Caki2 (cell line): Measurements from ENCODE around the gene KLHL29. TPM values are rescaled to one million over a fixed set of nuclear protein-coding genes. Genes with fewer than 3 reads are reported as not detected.
"Not testable (repeated sequence)": the region's sequence is repeated elsewhere in the genome, so short reads cannot be mapped to it uniquely, and the experiment has no call there.

Source experiments
- DNase-seq: peaks from one replicate; pipeline ENCODE4 v3.0.0-alpha.2; 2015; ENCODE audit warnings: low read depth
- in situ Hi-C: cut with HindIII; loops from 2 replicates; pipeline ENCODE4 v1.10.0; 2016; ENCODE audit warnings: low sequenced_read_pairs, low pct_unique_long_range_greater_than_20kb, mixed read lengths
- total RNA-seq: library from RNA; depleted of rRNA; stranded (reverse); fragments of >200 nt; shearing (Covaris generic); gene quantifications from 2 replicates; pipeline ENCODE4 v1.2.3, GENCODE V29; 2014; ENCODE audit warnings: low replicate concordance

Gene KLHL29
- total RNA-seq, 1 experiment from 2014 or later, result 1.4 TPM

DNA sequence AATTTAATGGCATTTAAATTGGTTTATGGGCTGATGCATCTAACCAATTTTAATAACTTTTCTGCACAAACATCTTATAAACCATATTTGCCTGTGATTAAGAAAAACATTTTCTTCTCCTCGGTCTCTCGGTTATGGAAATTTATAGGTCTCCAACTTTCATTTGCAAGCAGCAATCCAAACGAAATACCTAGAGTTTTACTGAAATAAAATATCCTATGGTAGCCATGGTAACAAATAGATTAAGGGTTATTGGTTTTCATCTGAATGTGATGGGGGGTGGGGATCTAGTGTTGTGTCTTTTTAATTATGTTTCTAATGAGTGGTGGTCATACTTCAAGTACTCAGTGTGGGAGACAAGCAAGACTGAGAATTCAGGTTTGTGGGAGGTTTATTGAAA, 2.9 kb downstream of the KLHL29 start:
- in situ Hi-C loops, result no loop called here
- no peak for DNase-seq

DNA sequence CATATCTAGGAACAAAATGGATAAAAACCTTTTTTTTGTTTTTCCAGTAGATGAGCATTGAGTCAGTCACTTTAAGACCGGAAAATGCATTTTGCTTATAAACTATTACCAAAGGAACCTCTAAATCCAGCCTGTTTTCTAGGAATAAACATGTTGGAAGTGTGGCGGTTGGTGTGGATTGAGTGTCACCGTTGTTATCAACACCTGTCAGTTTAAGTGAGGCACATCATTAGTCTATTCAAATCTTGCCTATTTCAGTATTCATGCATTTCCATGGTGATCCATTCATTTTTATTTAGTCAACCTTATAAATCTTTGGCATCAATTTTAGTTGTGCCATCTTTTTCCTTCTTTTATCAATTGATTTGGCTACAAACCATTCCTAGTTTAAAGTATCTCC, 3.3 kb downstream of the KLHL29 start:
- in situ Hi-C loops, result no loop called here

DNA sequence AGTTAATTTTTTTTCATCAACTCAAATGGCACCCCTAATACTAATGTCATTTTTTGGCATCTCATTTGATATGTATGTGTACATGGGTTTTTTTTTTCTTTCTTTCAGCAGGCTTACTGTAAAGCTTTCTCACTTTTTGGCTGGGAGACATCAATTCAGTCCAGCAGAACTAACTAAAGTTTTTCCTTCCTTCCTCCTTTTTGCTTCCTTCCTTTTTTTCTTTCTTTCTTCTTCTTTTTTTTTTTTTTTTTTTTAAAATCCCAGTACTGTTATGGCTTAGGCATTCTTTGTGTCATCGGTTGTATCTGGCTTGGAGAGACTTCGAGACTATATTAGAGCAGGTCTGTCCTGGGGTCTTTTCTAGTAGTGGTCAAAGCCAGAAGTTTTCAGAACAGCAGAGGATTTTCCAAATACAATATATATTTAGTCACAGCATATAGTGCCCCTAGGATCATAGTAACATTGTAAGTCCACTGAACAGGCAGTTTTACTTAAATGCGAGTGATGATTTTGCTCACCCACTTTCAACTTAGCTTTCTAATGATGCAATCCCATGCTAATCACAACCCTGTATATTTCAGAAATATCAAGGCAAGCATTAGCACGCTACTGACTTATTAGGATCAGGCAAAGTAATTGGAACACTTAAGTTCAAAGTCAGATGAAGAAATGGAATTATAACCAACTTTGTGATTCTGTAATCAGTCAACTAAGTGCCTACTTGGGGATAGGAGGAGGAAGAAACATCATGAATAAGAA, 4.0 kb downstream of the KLHL29 start:
- in situ Hi-C loops, result no loop called here
- no peak for DNase-seq

More for the DNA sequence above, 3.3 kb downstream of the KLHL29 start:
- DNase-seq, result no peak

DNA sequence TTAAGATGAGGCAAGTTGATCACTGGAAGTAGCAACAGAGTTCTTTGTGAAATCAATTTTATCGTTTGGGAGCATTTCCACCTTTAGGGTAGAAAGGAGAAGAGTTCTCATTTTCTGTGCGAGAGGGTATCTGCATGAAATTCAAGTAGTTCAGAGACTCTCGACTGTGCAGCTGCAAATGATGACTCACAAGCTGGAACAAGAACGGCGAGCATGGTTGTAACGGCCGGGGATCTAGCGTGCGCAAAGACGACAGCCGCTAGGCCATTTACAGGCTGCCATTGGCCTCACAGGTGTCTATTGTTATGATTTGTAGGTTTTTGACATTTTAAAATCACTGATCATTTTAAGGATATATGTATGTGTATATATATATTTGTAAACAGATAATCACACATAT, 5.2 kb downstream of the KLHL29 start:
- DNase-seq, result no peak
- in situ Hi-C loops, result no loop called here

DNA sequence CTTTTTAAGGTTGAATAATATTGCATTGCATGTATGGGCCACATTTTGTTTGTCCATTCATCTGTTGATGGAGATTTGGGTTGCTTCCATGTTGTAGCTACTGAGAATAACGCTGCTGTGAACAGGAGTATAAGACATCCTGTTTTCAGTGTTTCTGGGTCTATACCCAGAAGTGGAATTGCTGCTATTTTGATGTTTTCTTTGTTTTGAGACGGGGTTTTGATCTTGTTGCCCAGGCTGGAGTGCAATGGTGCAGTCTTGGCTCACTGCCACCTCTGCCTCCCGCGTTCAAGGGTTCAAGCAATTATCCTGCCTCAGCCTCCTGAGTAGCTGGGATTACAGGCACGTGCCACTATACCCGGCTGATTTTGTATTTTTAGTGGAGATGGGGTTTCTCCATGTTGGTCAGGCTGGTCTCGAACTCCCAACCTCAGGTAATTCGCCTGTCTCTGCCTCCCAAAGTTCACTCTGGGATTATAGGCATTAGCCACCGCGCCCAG, 6.3 kb downstream of the KLHL29 start:
- DNase-seq, in situ Hi-C loops: not testable (repeated sequence)

DNA sequence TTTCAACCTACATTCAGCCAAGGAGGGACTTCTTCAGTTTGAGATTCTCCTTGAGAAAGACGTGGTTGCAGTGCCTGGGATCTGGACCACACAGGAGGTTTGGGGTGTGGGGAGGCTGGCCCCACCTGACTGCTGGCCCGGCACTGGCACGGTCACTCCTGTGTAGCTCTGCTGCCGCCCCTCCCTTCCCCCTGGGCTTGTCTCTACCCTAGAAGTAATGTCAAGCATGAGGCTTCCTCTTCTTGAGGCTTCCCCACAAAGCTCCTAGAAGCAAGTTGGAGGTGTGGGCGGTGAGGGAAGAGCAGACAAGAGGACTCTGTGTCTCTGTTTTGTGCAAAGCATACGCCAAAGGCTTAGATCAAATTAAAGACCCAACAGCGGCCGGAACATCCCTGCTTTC, 8.7 kb downstream of the KLHL29 start:
- DNase-seq, result no peak
- in situ Hi-C loops, result no loop called here

DNA sequence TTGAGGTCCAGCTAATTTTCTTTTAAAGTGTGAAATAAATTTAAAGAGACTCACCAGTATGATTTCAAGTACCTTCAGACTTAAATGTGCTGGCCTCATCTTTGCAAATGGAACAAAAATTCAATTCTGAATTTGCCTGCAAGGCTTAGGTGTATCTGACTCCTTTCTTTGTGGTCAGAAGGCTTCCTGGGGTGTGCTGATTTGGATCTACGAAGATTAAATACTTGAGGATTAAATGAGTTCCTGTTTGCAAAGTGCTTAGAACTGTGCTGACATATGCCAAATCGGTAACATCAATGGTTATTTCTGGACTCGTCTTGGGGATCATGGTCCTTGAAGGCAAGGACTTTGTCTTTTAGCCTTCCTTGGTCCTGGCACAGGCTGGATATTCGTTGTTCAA, 9.7 kb downstream of the KLHL29 start:
- in situ Hi-C loops, result no loop called here
- DNase-seq, result no peak

DNA sequence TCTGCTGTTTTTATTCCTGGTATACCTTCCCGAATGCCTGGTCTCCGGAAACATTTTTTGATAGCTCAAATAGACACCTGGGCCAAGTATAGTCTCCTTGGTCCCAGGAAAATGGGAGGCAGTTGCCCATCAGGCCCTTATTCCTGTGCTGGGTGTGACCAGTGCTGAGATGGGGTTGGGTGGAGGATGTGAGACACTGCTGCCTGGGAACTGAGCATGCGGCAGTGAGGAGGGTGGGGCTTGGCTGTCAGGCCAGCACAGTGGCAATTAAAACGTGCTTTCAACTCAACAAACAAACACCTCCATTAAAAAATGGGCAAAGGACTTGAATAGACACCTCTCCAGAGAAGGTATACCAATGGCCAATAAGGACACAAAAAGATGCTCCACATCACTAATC, 12.5 kb downstream of the KLHL29 start:
- no peak for DNase-seq
- in situ Hi-C loops, result no loop called here

DNA sequence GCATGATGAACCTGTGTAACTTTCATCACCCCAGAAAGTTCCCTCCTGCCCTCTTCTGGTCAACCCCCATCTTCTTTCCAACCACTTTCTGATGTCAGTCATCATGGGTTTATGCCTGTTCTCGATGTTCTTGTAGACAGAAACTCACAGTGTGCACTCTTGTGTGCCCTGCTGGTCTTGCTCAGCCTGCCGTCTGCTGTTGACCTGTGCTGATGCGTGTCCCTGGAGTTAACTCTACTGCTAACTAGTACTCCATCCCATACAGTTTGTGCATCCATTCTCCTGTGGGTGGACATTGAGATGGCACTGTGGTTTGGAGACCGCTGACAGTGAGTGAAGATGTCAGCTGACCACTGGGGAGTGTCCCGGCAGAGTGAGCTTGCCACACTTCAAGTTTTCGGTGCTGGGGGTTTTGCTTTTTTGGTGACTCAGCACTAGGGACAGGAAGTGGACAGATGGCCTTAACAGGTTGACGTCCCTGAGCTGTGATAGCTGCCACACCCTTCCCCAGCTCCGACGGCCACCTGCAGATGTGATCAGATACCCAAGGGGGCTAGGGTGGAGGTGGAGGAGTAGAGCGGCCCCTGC, 14.8 kb downstream of the KLHL29 start:
- in situ Hi-C loops, result no loop called here
- no peak for DNase-seq

DNA sequence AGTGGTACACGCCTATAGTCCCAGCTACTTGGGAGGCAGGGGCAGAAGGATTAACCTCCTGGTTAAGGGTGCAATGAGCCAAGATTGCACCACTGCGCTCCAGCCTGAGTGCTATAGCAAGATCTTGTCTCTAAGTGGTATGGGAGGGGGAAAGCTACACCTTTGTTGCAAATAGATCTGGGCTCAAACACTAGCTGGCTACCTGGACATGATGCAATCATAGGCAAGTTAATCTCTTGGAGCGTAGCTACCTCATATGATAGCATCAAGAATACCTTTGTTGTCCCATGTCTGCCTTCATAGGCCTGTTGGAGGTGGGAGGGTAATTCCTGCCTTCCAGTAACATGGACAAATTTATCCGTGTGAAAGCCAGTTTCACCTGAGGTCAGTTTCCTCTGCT, 15.7 kb downstream of the KLHL29 start:
- no peak for DNase-seq
- in situ Hi-C loops, result no loop called here

DNA sequence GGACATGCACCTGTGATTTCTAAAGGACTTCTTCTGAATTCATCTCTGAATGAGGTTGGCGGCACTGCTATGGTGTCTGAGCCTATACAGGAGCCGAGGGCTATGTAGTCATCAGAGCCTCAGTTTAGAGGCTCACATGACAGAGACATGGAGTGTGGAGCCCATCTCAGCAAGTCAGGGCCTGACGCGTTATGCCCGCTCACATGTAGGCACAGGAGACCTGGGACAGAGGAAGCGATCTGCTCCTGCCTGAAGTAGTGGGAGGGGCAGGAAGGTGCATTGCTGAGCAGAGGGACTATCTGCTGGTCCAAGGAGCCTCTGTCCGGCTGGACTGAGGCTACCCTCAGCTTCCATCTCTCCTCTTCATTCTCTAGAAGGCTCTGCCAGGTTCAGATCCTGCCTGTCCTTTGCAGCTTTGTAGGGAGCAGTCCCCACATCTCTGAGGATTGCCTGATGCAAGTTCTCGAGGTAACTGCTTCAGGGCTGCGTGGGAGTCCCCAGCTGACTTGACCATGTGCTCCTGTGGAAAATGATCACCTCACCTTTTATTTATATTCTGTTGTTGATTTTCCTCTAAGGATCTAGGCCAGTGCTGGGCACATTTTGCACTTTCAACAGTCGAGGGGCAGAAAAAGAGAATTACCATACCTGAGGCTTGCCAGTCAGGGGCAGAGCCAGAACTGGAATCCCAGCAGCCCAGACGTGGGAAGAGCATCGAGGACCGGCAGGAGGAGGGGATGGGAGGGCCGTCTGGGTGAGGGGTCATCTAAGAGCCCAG, 16.6 kb downstream of the KLHL29 start:
- no peak for DNase-seq
- in situ Hi-C loops, result no loop called here

DNA sequence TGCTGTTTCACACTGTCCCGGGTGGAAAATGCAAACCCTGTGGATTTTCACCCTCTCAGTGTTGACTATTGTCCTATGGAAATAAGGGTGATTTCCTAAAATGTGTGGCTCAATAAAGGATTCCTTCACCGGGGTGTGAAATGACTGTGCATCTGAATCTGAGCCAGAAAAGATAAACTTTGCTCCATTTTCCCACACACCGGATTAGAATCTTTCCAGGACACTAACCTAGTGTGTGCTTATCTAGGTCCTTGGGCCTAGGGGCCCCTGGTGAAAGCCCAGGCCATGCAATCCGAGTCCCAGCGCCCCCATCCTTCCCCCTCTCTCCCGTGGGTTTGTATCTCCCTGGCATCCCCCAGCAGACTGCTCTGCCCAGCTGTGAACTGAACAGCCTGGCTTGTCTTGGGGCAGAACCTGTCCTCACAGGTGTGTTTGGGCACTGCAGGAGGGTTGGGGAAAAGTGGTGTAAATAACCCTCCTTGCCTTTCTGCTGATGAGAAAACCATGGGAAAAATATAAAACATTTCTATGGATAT, 17.3 kb downstream of the KLHL29 start:
- DNase-seq, result no peak
- in situ Hi-C loops, result no loop called here

DNA sequence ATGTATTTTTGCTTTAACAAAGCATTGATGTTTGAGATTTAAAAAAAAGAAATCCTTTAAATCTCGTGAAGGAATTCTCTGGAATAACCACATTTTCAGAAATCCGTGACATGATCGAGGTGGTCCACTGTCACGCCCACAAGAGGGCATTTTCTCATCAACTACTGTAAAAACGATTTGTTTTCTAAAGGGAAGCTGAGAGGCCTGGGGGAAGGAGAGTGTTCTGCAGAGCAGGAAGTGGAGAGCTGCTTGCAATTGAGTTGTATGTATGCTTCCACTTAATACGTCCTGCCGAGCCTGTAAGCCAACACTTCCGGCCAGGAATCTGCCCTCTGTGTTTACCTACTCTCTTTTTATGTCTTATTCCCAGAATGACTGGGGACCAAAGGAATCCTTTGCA, 19.4 kb downstream of the KLHL29 start:
- DNase-seq, result peak; percentile 34
- in situ Hi-C loops, result no loop called here

DNA sequence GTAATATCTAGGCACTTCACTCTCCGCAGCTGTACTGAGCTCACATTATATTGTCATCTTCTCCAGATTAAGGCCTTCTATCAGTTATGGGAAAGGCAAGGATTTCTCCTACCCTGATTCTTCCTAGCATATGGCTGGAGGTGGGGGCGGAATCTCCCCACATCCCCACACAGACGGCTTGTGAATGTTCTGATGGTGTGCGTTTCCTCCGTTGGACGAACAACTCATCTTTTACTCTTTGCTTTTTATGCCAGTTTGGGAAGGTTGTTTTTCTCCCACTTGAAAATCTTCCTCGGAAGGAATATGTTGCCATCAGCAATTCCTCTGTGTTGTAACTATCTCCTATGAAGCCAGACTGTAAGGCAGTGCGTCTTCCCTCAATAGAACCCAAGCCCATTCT, 24.3 kb downstream of the KLHL29 start:
- in situ Hi-C loops, result no loop called here
- no peak for DNase-seq

DNA sequence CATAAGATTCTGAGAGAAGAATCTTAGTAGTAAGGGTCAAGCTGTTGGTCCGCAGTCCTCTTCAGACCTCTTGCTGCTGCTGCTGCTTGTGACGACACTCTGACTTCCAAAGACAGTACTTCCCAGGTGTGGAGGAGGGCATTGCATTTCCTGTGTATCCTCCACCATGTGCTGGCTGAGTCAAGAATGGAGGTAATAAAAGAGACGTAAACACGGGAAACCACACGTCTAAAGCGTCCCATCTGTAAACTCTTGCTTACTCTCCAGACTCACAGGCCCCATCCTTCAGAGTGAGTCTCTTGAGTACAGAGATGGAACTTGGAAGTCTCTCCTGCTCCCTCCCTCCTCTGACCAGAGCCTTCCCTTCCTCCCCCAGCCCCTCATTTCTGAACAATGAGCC, 25.6 kb downstream of the KLHL29 start:
- DNase-seq, result no peak

DNA sequence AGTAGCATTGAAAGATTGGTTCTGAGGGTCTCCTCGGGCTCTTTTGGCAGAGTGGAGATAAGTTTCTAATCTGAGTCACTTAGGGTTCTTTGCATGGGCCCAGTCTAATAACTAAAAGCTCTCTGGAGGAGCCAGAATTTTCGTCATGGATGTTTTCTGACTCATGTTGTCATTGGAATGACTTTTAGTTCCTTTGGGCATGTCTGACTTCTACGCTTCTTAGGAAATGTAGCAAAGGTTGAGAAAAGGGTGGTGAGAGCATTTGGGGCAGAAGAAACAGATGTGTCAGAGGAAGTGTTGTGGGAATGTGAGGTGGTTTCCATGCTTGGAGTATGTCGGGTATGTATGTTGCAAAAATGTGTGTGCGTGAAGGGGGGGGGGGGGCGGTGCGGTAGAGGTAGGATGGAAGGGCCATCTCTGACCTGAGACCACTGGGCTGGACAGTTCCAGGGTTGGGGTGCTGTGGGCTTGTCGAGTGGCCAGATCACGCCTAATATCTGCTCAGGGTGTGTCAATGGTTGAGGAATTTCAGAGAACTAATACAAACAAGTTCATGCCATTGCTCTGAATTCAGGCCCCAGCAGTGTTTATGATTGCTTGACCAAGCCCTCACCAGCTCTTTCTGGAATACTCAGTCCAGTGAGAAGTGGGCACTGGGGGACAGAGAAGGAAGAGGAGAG, 26.9 kb downstream of the KLHL29 start:
- in situ Hi-C loops, result no loop called here

More for the DNA sequence above, 25.6 kb downstream of the KLHL29 start:
- in situ Hi-C loops, result no loop called here

DNA sequence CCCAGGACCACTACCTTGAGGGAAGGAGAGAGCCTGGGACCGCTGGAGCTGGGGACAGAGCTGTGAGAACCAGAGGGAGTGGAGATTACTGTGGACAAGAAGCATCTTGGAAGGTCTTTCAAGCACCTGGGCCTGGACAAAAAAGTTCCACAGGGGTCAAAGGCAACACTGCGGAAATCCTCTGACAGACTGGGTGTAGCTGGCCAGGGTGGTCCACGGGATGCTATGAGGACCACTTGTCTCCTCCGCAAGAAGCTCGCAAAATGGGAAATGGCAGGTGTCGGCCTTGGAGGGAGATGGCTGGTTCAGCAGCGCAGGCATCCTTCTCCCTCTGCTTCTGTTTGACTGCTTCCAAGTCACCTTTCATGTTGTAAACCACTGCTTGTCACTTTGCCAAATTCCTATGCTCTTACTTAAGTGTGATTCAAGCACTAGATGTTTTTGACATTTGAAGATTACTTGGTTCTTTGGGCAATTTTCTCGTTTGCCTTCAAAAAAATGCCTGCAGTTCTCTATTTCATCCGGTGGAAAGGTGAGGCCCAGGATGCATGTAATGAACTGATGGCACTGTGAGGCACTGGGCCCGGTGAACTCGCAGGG, 27.7 kb downstream of the KLHL29 start:
- no peak for DNase-seq

More for the DNA sequence above, 26.9 kb downstream of the KLHL29 start:
- peak; percentile 27 for DNase-seq

DNA sequence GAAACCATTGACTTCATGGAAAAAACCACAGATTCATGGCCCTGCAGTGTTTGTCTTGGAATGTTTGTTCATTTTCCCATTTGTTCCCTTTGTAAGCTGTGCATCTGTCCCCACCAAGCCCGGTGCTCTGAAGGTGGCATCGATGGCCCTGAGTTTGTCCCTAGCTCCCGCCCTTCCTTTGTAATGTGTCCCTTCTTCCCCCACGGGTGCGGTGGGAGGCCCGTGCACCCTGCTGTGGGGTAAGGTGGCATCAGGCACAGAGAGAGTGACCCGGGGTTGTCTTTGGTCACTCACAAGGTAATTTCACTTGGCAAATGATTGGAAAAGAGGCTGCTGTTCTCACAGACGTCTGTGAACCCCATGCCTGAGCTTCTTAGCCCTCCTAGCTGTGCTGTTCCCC, 28.7 kb downstream of the KLHL29 start:
- in situ Hi-C loops, result no loop called here
- DNase-seq, result no peak

More for the DNA sequence above, 27.7 kb downstream of the KLHL29 start:
- in situ Hi-C loops, result no loop called here
